Smooth muscle cell (in vitro differentiated cells): Measurements from ENCODE around the gene UXS1. TPM values are rescaled to one million over a fixed set of nuclear protein-coding genes. Genes with fewer than 3 reads are reported as not detected.

Experiments
- DNase-seq: peaks from one replicate; lab custom pipeline; 2025; ENCODE audit not compliant: unreplicated experiment; lab: John Stamatoyannopoulos, UW
- H2AFZ ChIP-seq: fragments of 200-600 bp; sonication (generic); 2 replicates; pipeline ENCODE4 v1.6.0; 2016; ENCODE audit warnings: antibody characterized with exemption, low read depth, mild to moderate bottlenecking
- H3F3A ChIP-seq: fragments of 200-600 bp; sonication (generic); 2 replicates; pipeline ENCODE4 v1.6.0; 2017; ENCODE audit warnings: antibody characterized with exemption, low read depth
- H3K27ac ChIP-seq: fragments of 200-600 bp; sonication (generic); 2 replicates; pipeline ENCODE4 v1.5.1; 2016; ENCODE audit warnings: low read depth, mild to moderate bottlenecking
- H3K27me3 ChIP-seq: fragments of 200-600 bp; sonication (generic); 2 replicates; pipeline ENCODE4 v1.6.1; 2016; ENCODE audit warnings: low read depth, mild to moderate bottlenecking
- H3K36me3 ChIP-seq: fragments of 200-600 bp; sonication (generic); 2 replicates; pipeline ENCODE4 v1.5.1; 2016; ENCODE audit warnings: low read depth
- H3K4me1 ChIP-seq: fragments of 200-600 bp; sonication (generic); 2 replicates; pipeline ENCODE4 v1.5.1; 2016; ENCODE audit warnings: low read depth
- H3K4me2 ChIP-seq: fragments of 200-600 bp; sonication (generic); 2 replicates; pipeline ENCODE4 v1.6.0; 2016; ENCODE audit warnings: mild to moderate bottlenecking
- H3K4me3 ChIP-seq: fragments of 200-600 bp; sonication (generic); 2 replicates; pipeline ENCODE4 v1.5.1; 2016; ENCODE audit warnings: mild to moderate bottlenecking
- H3K79me2 ChIP-seq: fragments of 200-600 bp; sonication (generic); 2 replicates; pipeline ENCODE4 v1.6.0; 2016; ENCODE audit warnings: low read depth, mild to moderate bottlenecking
- H3K9ac ChIP-seq: fragments of 200-600 bp; sonication (generic); 2 replicates; pipeline ENCODE4 v1.6.0; 2016; ENCODE audit warnings: low read depth
- H3K9me3 ChIP-seq: fragments of 200-600 bp; sonication (generic); replicated peaks from 2 replicates; pipeline ENCODE4 v1.5.1; 2016; ENCODE audit warnings: low read depth
- H4K20me1 ChIP-seq: fragments of 200-600 bp; sonication (generic); 2 replicates; pipeline ENCODE4 v1.6.0; 2016; ENCODE audit warnings: low read depth
- CTCF ChIP-seq: fragments of 200-600 bp; sonication (generic); IDR thresholded peaks from 2 replicates; pipeline ENCODE4 v1.5.1; 2017; ENCODE audit warnings: borderline replicate concordance, mild to moderate bottlenecking, antibody characterized with exemption; ENCODE audit not compliant: insufficient read depth, poor library complexity, severe bottlenecking
- WGBS: methylation state at CpG from one replicate; pipeline ENCODE4 v1.1.7; 2016; ENCODE audit warnings: low lambda C conversion rate; 5-methylcytosine and 5-hydroxymethylcytosine counted together
- polyA plus RNA-seq: library from polyadenylated mRNA; unstranded; fragments of >200 nt; fragmentation: Nextera tagmentation; extraction: Ambion mirVana; gene quantifications from 2 replicates; pipeline ENCODE4 v1.2.1, GENCODE V29; 2016
- total RNA-seq: library from RNA; depleted of rRNA; stranded (reverse); fragments of >200 nt; gene quantifications from 2 replicates; pipeline ENCODE4 v1.2.3, GENCODE V29; 2014

UXS1 gene
- total and polyA plus RNA-seq, 2 experiments from 2014 or later, result 22.2 to 33.5 TPM

DNA sequence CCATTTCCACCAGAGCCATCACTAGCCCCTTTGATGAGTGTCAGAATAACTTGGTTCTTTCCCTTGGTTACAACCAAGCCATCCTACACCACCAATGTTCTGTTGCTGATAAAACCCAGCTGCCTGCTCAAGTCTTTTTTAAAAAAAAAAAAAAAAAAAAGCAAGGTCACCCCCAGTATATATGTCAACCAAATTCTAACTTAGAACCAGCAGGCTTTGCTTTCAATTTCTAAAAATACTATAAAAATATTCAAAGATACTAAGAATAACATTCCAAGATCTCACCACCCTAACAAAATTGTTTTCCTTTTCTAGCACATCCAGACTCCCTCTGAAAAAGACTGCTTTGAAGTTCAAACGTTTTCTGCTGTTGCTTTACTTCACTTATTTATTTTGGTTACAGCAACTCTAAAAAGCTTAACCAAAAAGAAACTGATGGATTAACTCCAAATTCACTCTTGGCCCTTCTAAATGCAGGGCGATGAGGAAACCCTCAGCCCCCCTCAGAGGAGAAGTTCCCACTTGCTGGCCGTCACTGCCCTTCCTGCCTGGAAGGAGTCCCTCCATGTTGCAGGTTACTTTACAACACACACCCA is 10.9 kb downstream of the UXS1 start:
- Histone ChIP-seq H2AFZ (no peak overlapping the region), H3K4me3 (no peak overlapping the region), H3K9ac (no peak overlapping the region), H3K9me3 (no peaks in the 10 kb centered on the region), H3K4me1 (no peaks in the 10 kb centered on the region), H3K27ac (no peak overlapping the region), H3F3A (no peaks in the 10 kb centered on the region), H4K20me1 (peaks cover 66% of the 10 kb centered on the region), H3K27me3 (no peaks in the 10 kb centered on the region), H3K4me2 (no peak overlapping the region), H3K79me2 (peaks cover 62% of the 10 kb centered on the region), H3K36me3 (no peaks in the 10 kb centered on the region)
- no peak for TF ChIP-seq CTCF
- no peak for DNase-seq
- WGBS, result 68% methylated on average over 3 of the region's 3 CpGs

GRCh38 chr2:106181064-106181463 is 13.0 kb downstream of the UXS1 start:
- H3K9me3 ChIP-seq, result no peaks in the 10 kb centered on the region
- H4K20me1 ChIP-seq, result peaks cover 78% of the 10 kb centered on the region
- no peak for DNase-seq
- H3K27me3 ChIP-seq, result no peaks in the 10 kb centered on the region
- H3K36me3 ChIP-seq, result no peaks in the 10 kb centered on the region
- no peak for TF ChIP-seq CTCF
- peaks cover 40% of the 10 kb centered on the region for H3K79me2 ChIP-seq
- no peak overlapping the region for H3K4me2 ChIP-seq
- H3F3A ChIP-seq, result no peaks in the 10 kb centered on the region
- no peak overlapping the region for H3K4me3 ChIP-seq
- H3K9ac ChIP-seq, result no peak overlapping the region
- H3K27ac ChIP-seq, result no peak overlapping the region
- WGBS, result 96% methylated on average over 10 of the region's 10 CpGs
- H2AFZ ChIP-seq, result no peak overlapping the region
- H3K4me1 ChIP-seq, result no peaks in the 10 kb centered on the region

DNA sequence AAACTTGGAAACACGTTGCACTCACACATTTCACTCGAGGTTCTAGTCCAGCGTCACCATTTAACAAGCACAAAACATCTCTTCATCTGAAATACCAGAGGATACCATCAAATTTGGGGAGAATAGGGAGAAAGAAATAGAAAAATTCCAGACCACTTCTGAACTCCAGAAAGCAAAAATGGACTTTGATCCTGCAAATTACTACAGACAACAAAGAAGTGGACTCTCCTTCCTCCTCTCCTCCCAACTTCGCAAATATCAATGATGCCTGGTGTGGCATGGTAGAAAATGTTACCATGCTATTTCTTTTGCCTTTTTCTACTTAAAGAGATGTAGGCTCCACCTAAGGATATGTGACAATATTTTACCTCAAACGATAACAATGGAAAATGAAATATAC is 13.5 kb downstream of the UXS1 start:
- no peak overlapping the region for H3K27ac ChIP-seq
- WGBS, result 91% methylated on average over 5 of the region's 5 CpGs
- peaks cover 81% of the 10 kb centered on the region for H4K20me1 ChIP-seq

More for the DNA sequence above, 13.5 kb downstream of the UXS1 start:
- Histone ChIP-seq H2AFZ (no peak overlapping the region), H3K4me3 (no peak overlapping the region), H3K79me2 (peaks cover 36% of the 10 kb centered on the region), H3K36me3 (no peaks in the 10 kb centered on the region), H3K9me3 (no peaks in the 10 kb centered on the region), H3K4me1 (no peaks in the 10 kb centered on the region), H3F3A (no peaks in the 10 kb centered on the region), H3K9ac (no peak overlapping the region), H3K4me2 (no peak overlapping the region), H3K27me3 (no peaks in the 10 kb centered on the region)
- TF ChIP-seq CTCF, result no peak
- no peak for DNase-seq
